IMR-90 (cell line): ENCODE data around the gene ITPR3. TPM values are rescaled to one million over a fixed set of nuclear protein-coding genes. Genes with fewer than 3 reads are reported as not detected.

Source experiments
- ATAC-seq: fragments of 200-7000 bp; cut with Tn5 transposase; 2 replicates; pipeline ENCODE4 v1.9.1; 2020; ENCODE audit warnings: low read depth, mild to moderate bottlenecking, moderate library complexity
- BruUV-seq: library from RNA; stranded (reverse); fragments of 400-500 nt; replicated peaks from 2 replicates; lab custom pipeline; 2021; lab: Mats Ljungman, UMichigan
- CTCF ChIA-PET: fragments of 300-600 bp; formaldehyde crosslinking; extraction: SDS; loops from one replicate; lab custom pipeline; 2021; ENCODE audit warnings: antibody characterized with exemption; lab: Yijun Ruan, JAX
- POLR2A ChIA-PET: fragments of 300-600 bp; sonication (Branson Sonifier 250); formaldehyde crosslinking; loops from one replicate; lab custom pipeline; 2022; ENCODE audit warnings: antibody characterized with exemption; ENCODE audit not compliant: unreplicated experiment; lab: Charles Lee
- DNase-seq: peaks from one replicate; pipeline ENCODE4 v3.0.0; 2013
- H2AFZ ChIP-seq: replicated peaks from 2 replicates; pipeline ENCODE3; 2013; ENCODE audit warnings: low read length, mild to moderate bottlenecking; ENCODE audit not compliant: poor library complexity
- H2AK5ac ChIP-seq: 2 replicates; pipeline ENCODE4 v1.6.1; 2013; ENCODE audit warnings: low read depth, low read length, inconsistent platforms
- H2AK9ac ChIP-seq: replicated peaks from 2 replicates; pipeline ENCODE3; 2013; ENCODE audit warnings: mild to moderate bottlenecking, low read depth, low read length, moderate library complexity; ENCODE audit not compliant: poor library complexity
- H2BK120ac ChIP-seq: 2 replicates; pipeline ENCODE4 v1.6.1; 2013; ENCODE audit warnings: low read depth, low read length, inconsistent platforms
- H2BK15ac ChIP-seq: 3 replicates; pipeline ENCODE4 v1.6.1; 2013; ENCODE audit warnings: low read depth, low read length, inconsistent platforms
- H2BK20ac ChIP-seq: 2 replicates; pipeline ENCODE4 v1.6.1; 2013; ENCODE audit warnings: low read depth, mild to moderate bottlenecking, inconsistent platforms, low read length, moderate library complexity
- H2BK5ac ChIP-seq: 2 replicates; pipeline ENCODE4 v1.6.1; 2013; ENCODE audit warnings: mild to moderate bottlenecking, low read depth, low read length, inconsistent platforms; ENCODE audit not compliant: poor library complexity, severe bottlenecking
- H3K14ac ChIP-seq: replicated peaks from 2 replicates; pipeline ENCODE4 v1.6.1; 2013; ENCODE audit warnings: low read depth, low read length, inconsistent platforms
- H3K18ac ChIP-seq: 2 replicates; pipeline ENCODE4 v1.6.1; 2013; ENCODE audit warnings: low read depth, low read length, control low read depth
- H3K23ac ChIP-seq: 2 replicates; pipeline ENCODE4 v1.6.1; 2013; ENCODE audit warnings: low read depth, low read length, inconsistent platforms
- H3K27ac ChIP-seq: 2 replicates; pipeline ENCODE4 v1.5.1; 2013; ENCODE audit warnings: mild to moderate bottlenecking, control low read depth, low read length; ENCODE audit not compliant: insufficient read depth
- H3K27me3 ChIP-seq: 2 replicates; pipeline ENCODE4 v1.6.1; 2013; ENCODE audit warnings: low read length; ENCODE audit not compliant: control insufficient read depth, insufficient read depth
- H3K36me3 ChIP-seq: 2 replicates; pipeline ENCODE4 v1.6.1; 2013; ENCODE audit warnings: low read length, mixed read lengths; ENCODE audit not compliant: control insufficient read depth, insufficient read depth
- H3K4ac ChIP-seq: 2 replicates; pipeline ENCODE4 v1.6.1; 2013; ENCODE audit warnings: low read depth, low read length, inconsistent platforms
- H3K4me1 ChIP-seq: 2 replicates; pipeline ENCODE4 v1.6.1; 2013; ENCODE audit warnings: low read length, mixed read lengths; ENCODE audit not compliant: control insufficient read depth, insufficient read depth
- H3K4me2 ChIP-seq: 2 replicates; pipeline ENCODE4 v1.6.1; 2013; ENCODE audit warnings: low read depth, mild to moderate bottlenecking, control low read depth, low read length, moderate library complexity
- H3K4me3 ChIP-seq: 2 replicates; pipeline ENCODE4 v1.5.1; 2013; ENCODE audit warnings: low read depth, mild to moderate bottlenecking, control low read depth, low read length, moderate library complexity; ENCODE audit not compliant: insufficient read depth
- H3K56ac ChIP-seq: 2 replicates; pipeline ENCODE4 v1.6.1; 2013; ENCODE audit warnings: low read length, inconsistent platforms; ENCODE audit not compliant: insufficient read depth; ENCODE audit errors: extremely low read depth
- H3K79me1 ChIP-seq, 2 experiments: 2 replicates each; pipeline ENCODE4 v1.6.1; 2013; ENCODE audit warnings: low read length in 2 of 2, inconsistent platforms in 1 of 2, low read depth in 1 of 2
- H3K9ac ChIP-seq: 2 replicates; pipeline ENCODE4 v1.6.1; 2013; ENCODE audit warnings: low read depth, low read length, control low read depth
- H3K9me1 ChIP-seq: 2 replicates; pipeline ENCODE4 v1.6.1; 2013; ENCODE audit warnings: low read length, inconsistent platforms; ENCODE audit not compliant: insufficient read depth
- H3K9me3 ChIP-seq: 2 replicates; pipeline ENCODE4 v1.6.1; 2013; ENCODE audit warnings: low read length; ENCODE audit not compliant: control insufficient read depth, insufficient read depth
- H4K20me1 ChIP-seq: 2 replicates; pipeline ENCODE4 v1.6.1; 2013; ENCODE audit warnings: low read length, inconsistent platforms; ENCODE audit not compliant: insufficient read depth
- H4K5ac ChIP-seq: 2 replicates; pipeline ENCODE4 v1.6.1; 2013; ENCODE audit warnings: mild to moderate bottlenecking, low read depth, low read length, control low read depth
- H4K8ac ChIP-seq, 2 experiments: 2 replicates each; pipeline ENCODE4 v1.6.1; 2013; ENCODE audit warnings: low read depth in 2 of 2, low read length in 2 of 2, control low read depth in 1 of 2, inconsistent platforms in 1 of 2
- H4K91ac ChIP-seq: 2 replicates; pipeline ENCODE4 v1.6.1; 2013; ENCODE audit warnings: low read depth, low read length, inconsistent platforms; ENCODE audit not compliant: insufficient read depth
- CEBPB ChIP-seq: IDR thresholded peaks from 2 replicates; pipeline ENCODE4 v1.6.1; 2012; ENCODE audit warnings: low read depth, low read length, improper control_type of control experiment
- CHD1 ChIP-seq: IDR thresholded peaks from 2 replicates; pipeline ENCODE4 v1.6.1; 2012; ENCODE audit warnings: low read depth, low read length, improper control_type of control experiment
- RAD21 ChIP-seq: IDR thresholded peaks from 2 replicates; pipeline ENCODE4 v1.6.1; 2012; ENCODE audit warnings: low read length, improper control_type of control experiment
- RCOR1 ChIP-seq: IDR thresholded peaks from 2 replicates; pipeline ENCODE4 v1.6.1; 2012; ENCODE audit warnings: mild to moderate bottlenecking, low read length, improper control_type of control experiment; ENCODE audit not compliant: insufficient replicate concordance
- USF2 ChIP-seq: fragments of 150-350 bp; IDR thresholded peaks from 2 replicates; pipeline ENCODE4 v1.6.1; 2017; ENCODE audit warnings: mild to moderate bottlenecking, antibody characterized with exemption, low read length, low read depth
- WGBS, 2 experiments: methylation state at CpG; one replicate each; pipeline versions ENCODE4 v1.1.5 to v1.1.7; 2013; ENCODE audit warnings: missing lambda C conversion rate in 2 of 2; ENCODE audit not compliant: insufficient read length in 1 of 2; ENCODE audit errors: extremely low coverage in 2 of 2; 5-methylcytosine and 5-hydroxymethylcytosine counted together
- dilution Hi-C: fragments of 300-500 bp; cut with HindIII; formaldehyde crosslinking; loops from one replicate; pipeline ENCODE4 v1.14.3; 2018; ENCODE audit warnings: low sequenced_read_pairs; ENCODE audit not compliant: unreplicated experiment
- in situ Hi-C: fragments of 300-500 bp; cut with MboI; formaldehyde crosslinking; loops from 3 replicates; pipeline ENCODE4 v1.14.3; 2019; ENCODE audit warnings: low sequenced_read_pairs, inconsistent platforms, mixed read lengths
- intact Hi-C: fragments of 100-400 bp; cut with micrococcal nuclease; formaldehyde crosslinking; loops from 2 replicates; pipeline ENCODE4 v1.10.0; 2022
- polyA plus RNA-seq, 3 experiments: library from polyadenylated mRNA; depleted of rRNA; stranded (reverse); fragments of >200 nt; gene quantifications; 2 replicates each; pipeline ENCODE4 v1.2.3, GENCODE V29; 2012; ENCODE audit warnings: low replicate concordance in 1 of 3
- total RNA-seq: library from RNA; depleted of rRNA; stranded (reverse); fragments of >200 nt; gene quantifications from 2 replicates; pipeline ENCODE4 v1.2.3, GENCODE V29; 2012

Gene ITPR3
- total and polyA plus RNA-seq, 2 of the 4 experiments (the other 2 are of a cell fraction): 1.6 to 3.7 TPM

DNA sequence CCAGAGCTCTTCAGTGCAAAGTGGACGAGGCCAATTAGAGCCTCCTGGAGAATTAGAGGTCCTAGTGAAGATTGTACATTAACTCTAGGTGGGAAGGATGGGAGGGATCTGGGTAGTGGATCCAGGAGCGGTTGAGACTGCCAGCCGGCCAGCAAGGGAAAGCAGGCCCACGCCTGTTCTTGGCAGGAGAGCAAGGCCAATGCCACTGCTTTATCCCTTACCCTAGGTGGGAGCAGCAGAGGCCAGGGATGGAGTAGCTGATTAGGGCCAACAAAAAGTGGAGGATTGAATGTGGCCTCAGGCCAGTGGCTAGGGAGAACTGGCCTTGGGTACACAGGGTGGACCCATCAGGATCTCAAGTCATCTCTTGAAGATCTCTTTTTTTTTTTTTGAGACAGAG is 3.7 kb downstream of the ITPR3 start:
- Histone ChIP-seq H4K5ac (no peak overlapping the region), H3K79me1 (peaks cover 0 to 10% of the 10 kb centered on the region in 2 experiments; a peak in 1 of 4 replicates), H2BK20ac (no peak overlapping the region), H3K9me1 (peaks cover 2% of the 10 kb centered on the region; the same call in 1 of the 2 replicates), H3K9ac (no peak overlapping the region), H3K27ac (no peak overlapping the region), H2AK5ac (no peak overlapping the region), H3K4ac (no peak overlapping the region), H3K56ac (no peak overlapping the region), H3K36me3 (no peaks in the 10 kb centered on the region), H3K23ac (no peak overlapping the region), H2BK120ac (no peak overlapping the region), H3K4me2 (no peak overlapping the region), H2AFZ (no peak overlapping the region), H2BK15ac (no peak overlapping the region), H3K9me3 (no peaks in the 10 kb centered on the region), H3K18ac (no peak overlapping the region), H4K20me1 (no peaks in the 10 kb centered on the region), H4K8ac (no peak overlapping the region), H2BK5ac (no peak overlapping the region), H4K91ac (no peak overlapping the region), H3K4me1 (peaks cover 4% of the 10 kb centered on the region; the same call in 1 of the 2 replicates), H3K27me3 (no peaks in the 10 kb centered on the region; the same call in 1 of the 2 replicates), H3K4me3 (no peak overlapping the region), H3K14ac (no peak overlapping the region), H2AK9ac (no peak overlapping the region)
- WGBS, 2 experiments: 100% methylated on average over 1 of the region's 4 CpGs; no CpG with 5 or more reads in 1 of the 2 experiments
- ChIA-PET POLR2A (no interaction called here), CTCF (no interaction called here)
- DNase-seq (no peak), ATAC-seq (no peak)
- in situ Hi-C loops: no loop called here
- intact Hi-C loops: no loop called here
- TF ChIP-seq RAD21 (no peak), CEBPB (no peak), RCOR1 (no peak), USF2 (no peak), CHD1 (no peak)
- BruUV-seq: no TSS peak
- dilution Hi-C loops: no loop called here
